Spleen (tissue), 7 donors: Measurements from ENCODE around the gene PCSK6.

Experiments
- CTCF ChIP-seq, 11 experiments: fragments of 200-600 bp in 7 of 11; fragments of 450-650 bp in 4 of 11; sonication (generic) in 4 of 11; IDR thresholded peaks in 8 of 11; conservative IDR thresholded peaks in 3 of 11; 1 replicate in 7 of 11; 2 replicates in 4 of 11; pipeline versions ENCODE4 v1.4.0 to v1.8.0; 2016 to 2021; ENCODE audit warnings: antibody characterized with exemption in 11 of 11, inconsistent platforms in 4 of 11, mild to moderate bottlenecking in 1 of 11
- POLR2AphosphoS5 ChIP-seq, 3 donors: sonication (generic); formaldehyde crosslinking; IDR thresholded peaks; one replicate each; pipeline ENCODE4 v1.5.1; 2017; ENCODE audit warnings: antibody characterized with exemption in 3 of 3
- donor health status: DM: no; HTN: no; CAD: no; lungs with moderate emphysema.
- donor health status: DM: no; HTN: no; CAD: no.
- donor health status: DM: no; HTN: no; CAD: no.

- no peak for TF ChIP-seq POLR2AphosphoS5 (IDR thresholded peaks at IDR 0.05)
- no peak for TF ChIP-seq CTCF (IDR thresholded peaks at IDR 0.05 in 8 of 11, conservative IDR thresholded peaks at IDR 0.05 in 3 of 11)
Observed at GRCh38 chr15:101396484-101397261, 92.8 kb downstream of the PCSK6 start.
